ENCODE measurements around the gene PDZRN4. TPM values are rescaled to one million over a fixed set of nuclear protein-coding genes. Genes with fewer than 3 reads are reported as not detected.

The PDZRN4 gene
- total RNA-seq, 1 donor from 2014 or later: 2.3 TPM

DNA sequence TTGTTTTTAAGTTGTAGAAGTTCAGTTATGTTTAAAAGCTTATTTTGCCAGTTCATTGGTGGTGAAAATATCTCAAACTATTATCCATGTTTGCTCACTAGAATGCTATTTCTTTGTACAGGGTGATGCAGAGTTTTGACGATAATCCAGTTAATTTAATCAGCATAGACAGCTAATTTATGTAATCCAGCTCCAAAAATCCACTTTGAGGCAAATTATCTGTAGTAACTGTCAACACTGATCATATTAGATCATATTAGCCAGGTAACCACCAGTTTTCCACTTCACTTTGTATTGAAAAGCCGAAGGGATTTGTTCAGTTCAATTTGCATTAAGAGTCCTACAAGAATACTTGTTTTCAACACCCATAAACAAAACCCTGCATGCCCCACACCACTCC, 378.6 kb downstream of the PDZRN4 start:
- Mint-ChIP-seq H3K36me3 (no peaks in the 10 kb centered on the region), H3K27me3 (peaks cover 4% of the 10 kb centered on the region), H3K9me3 (peaks cover 4% of the 10 kb centered on the region), H3K27ac (no peak overlapping the region), H3K4me3 (no peak overlapping the region), H3K4me1 (ENCODE audit: unreplicated experiment) (no peaks in the 10 kb centered on the region)
- DNase-seq (ENCODE audit: extremely low spot score, unreplicated experiment): no peak
- no peak for TF ChIP-seq CTCF (conservative IDR thresholded peaks at IDR 0.05)

- no peaks in the 10 kb centered on the region for H3K27me3 Mint-ChIP-seq
Observed at GRCh38 chr12:41573445-41573844, 385.3 kb downstream of the PDZRN4 start.

GRCh38 chr12:41576925-41577324, 388.8 kb downstream of the PDZRN4 start:
- no peak for TF ChIP-seq CTCF (conservative IDR thresholded peaks at IDR 0.05)
- Mint-ChIP-seq H3K27me3 (no peaks in the 10 kb centered on the region), H3K4me1 (ENCODE audit: unreplicated experiment) (no peaks in the 10 kb centered on the region), H3K36me3 (no peaks in the 10 kb centered on the region), H3K9me3 (no peaks in the 10 kb centered on the region), H3K27ac (no peak overlapping the region), H3K4me3 (no peak overlapping the region)
- no peak for DNase-seq (ENCODE audit: extremely low spot score, unreplicated experiment)

More at GRCh38 chr12:41573445-41573844, 385.3 kb downstream of the PDZRN4 start:
- DNase-seq (ENCODE audit: extremely low spot score, unreplicated experiment): no peak
- no peak for TF ChIP-seq CTCF (conservative IDR thresholded peaks at IDR 0.05)
- Mint-ChIP-seq H3K9me3 (no peaks in the 10 kb centered on the region), H3K4me3 (no peak overlapping the region), H3K4me1 (ENCODE audit: unreplicated experiment) (no peaks in the 10 kb centered on the region), H3K36me3 (no peaks in the 10 kb centered on the region), H3K27ac (no peak overlapping the region)

DNA sequence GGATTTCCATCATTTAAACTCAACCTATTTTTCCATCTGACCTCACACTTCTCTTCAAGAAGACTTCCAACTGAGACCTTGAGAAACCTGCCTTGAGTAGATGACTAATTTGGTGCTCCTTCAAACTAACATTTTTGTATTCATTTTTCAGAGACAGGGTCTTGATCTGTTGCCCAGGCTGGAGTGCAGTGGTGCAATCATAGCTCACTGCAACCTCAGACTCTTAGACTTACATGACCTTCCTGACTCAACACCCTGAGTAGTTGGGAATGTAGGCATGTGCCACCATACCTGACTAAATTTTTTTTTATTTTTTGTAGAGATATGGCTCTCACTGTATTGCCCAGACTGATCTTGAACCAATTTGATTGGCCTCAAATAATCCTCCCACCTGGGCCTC, 389.9 kb downstream of the PDZRN4 start:
- no peak overlapping the region for H3K4me3 Mint-ChIP-seq
- H3K9me3 Mint-ChIP-seq: no peaks in the 10 kb centered on the region
- no peaks in the 10 kb centered on the region for H3K4me1 Mint-ChIP-seq (ENCODE audit: unreplicated experiment)
- no peak for TF ChIP-seq CTCF (conservative IDR thresholded peaks at IDR 0.05)
- no peak overlapping the region for H3K27ac Mint-ChIP-seq
- H3K27me3 Mint-ChIP-seq: no peaks in the 10 kb centered on the region
- no peak for DNase-seq (ENCODE audit: extremely low spot score, unreplicated experiment)
- H3K36me3 Mint-ChIP-seq: no peaks in the 10 kb centered on the region

- no peak for TF ChIP-seq CTCF (conservative IDR thresholded peaks at IDR 0.05)
- no peak for DNase-seq (ENCODE audit: extremely low spot score, unreplicated experiment)
- no peaks in the 10 kb centered on the region for H3K36me3 Mint-ChIP-seq
- no peaks in the 10 kb centered on the region for H3K27me3 Mint-ChIP-seq
- H3K4me1 Mint-ChIP-seq (ENCODE audit: unreplicated experiment): no peaks in the 10 kb centered on the region
- no peak overlapping the region for H3K27ac Mint-ChIP-seq
- no peaks in the 10 kb centered on the region for H3K9me3 Mint-ChIP-seq
- H3K4me3 Mint-ChIP-seq: no peak overlapping the region
Observed at GRCh38 chr12:41585784-41586183, 397.7 kb downstream of the PDZRN4 start.

DNA sequence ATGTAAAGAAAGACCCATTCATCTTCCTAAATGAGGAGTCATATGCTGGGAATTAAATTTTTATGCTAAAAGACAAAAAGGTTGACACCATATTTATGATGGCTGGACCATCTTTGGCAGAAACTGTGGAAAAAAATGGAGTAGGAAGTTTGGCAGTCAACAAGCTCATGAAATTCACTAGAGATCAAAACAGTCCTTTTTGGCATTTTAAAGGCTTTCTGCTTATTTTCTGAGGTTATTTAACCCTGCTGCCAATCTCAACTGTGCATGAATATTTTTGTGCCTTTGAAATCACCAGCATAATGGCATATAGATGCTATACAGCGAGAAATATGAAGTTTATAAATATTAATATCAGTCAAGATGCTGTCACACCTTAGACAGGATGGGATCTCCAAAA, 399.5 kb downstream of the PDZRN4 start:
- Mint-ChIP-seq H3K4me1 (ENCODE audit: unreplicated experiment) (no peaks in the 10 kb centered on the region), H3K27me3 (no peaks in the 10 kb centered on the region), H3K9me3 (no peaks in the 10 kb centered on the region), H3K36me3 (no peaks in the 10 kb centered on the region), H3K4me3 (no peak overlapping the region), H3K27ac (no peak overlapping the region)
- no peak for DNase-seq (ENCODE audit: extremely low spot score, unreplicated experiment)
- no peak for TF ChIP-seq CTCF (conservative IDR thresholded peaks at IDR 0.05)
